Thymus (tissue), 11 donors: ENCODE results near the gene PXDN. TPM values are rescaled to one million over a fixed set of nuclear protein-coding genes. Genes with fewer than 3 reads are reported as not detected.

Experiments
- DNase-seq, 9 donors: peaks; one replicate each; pipeline ENCODE4 v3.0.0-alpha.2; 2013; ENCODE audit warnings: low spot score in 9 of 9, low read depth in 6 of 9, missing footprints in 1 of 9
- H3K27ac ChIP-seq, 2 donors: one replicate each; pipeline ENCODE4 v1.5.1; 2013; ENCODE audit warnings: control low read depth in 1 of 2, low read depth in 1 of 2, low read length in 1 of 2, mild to moderate bottlenecking in 1 of 2, moderate library complexity in 1 of 2
- H3K27me3 ChIP-seq, 2 donors: one replicate each; pipeline ENCODE4 v1.5.1; 2013; ENCODE audit warnings: low read length in 1 of 2; ENCODE audit not compliant: control insufficient read depth in 2 of 2, insufficient read depth in 1 of 2
- H3K36me3 ChIP-seq, 2 donors: one replicate each; pipeline ENCODE4 v1.5.1; 2013; ENCODE audit warnings: low read length in 1 of 2, mild to moderate bottlenecking in 1 of 2, moderate library complexity in 1 of 2; ENCODE audit not compliant: control insufficient read depth in 2 of 2, insufficient read depth in 2 of 2
- H3K4me1 ChIP-seq, 2 donors: one replicate each; pipeline ENCODE4 v1.5.1; 2013; ENCODE audit warnings: low read length in 2 of 2; ENCODE audit not compliant: control insufficient read depth in 2 of 2, insufficient read depth in 2 of 2
- H3K4me3 ChIP-seq, 2 donors: one replicate each; pipeline ENCODE4 v1.5.1; 2013; ENCODE audit warnings: low read length in 2 of 2, control low read depth in 1 of 2, mild to moderate bottlenecking in 1 of 2
- H3K9me3 ChIP-seq, 2 donors: one replicate each; pipeline ENCODE4 v1.5.1; 2013; ENCODE audit warnings: low read length in 1 of 2, mild to moderate bottlenecking in 1 of 2; ENCODE audit not compliant: control insufficient read depth in 2 of 2, insufficient read depth in 1 of 2
- WGBS: extraction: QIAGEN DNeasy Blood & Tissue Kit; methylation state at CpG from one replicate; pipeline ENCODE4 v1.1.7; 2013; 5-methylcytosine and 5-hydroxymethylcytosine counted together
- polyA plus RNA-seq: library from polyadenylated mRNA; stranded (reverse); fragments of 200-250 nt; gene quantifications from one replicate; pipeline ENCODE4 v1.2.3, GENCODE V29; 2013
- total RNA-seq: library from RNA; stranded (reverse); fragments of 120-200 nt; gene quantifications from one replicate; pipeline ENCODE4 v1.2.4, GENCODE V29; 2013
- donor health status: healthy.

The PXDN gene
- total and polyA plus RNA-seq, 2 donors, result 3.1 to 6.4 TPM

GRCh38 chr2:1750933-1751766 lies 6.8 kb upstream of the PXDN start:
- WGBS, result 52% methylated on average over 24 of the region's 24 CpGs
- H3K36me3 ChIP-seq, result no peaks in the 10 kb centered on the region
- peaks cover 0 to 4% of the 10 kb centered on the region in 2 donors for H3K27me3 ChIP-seq
- H3K27ac ChIP-seq, result no peak overlapping the region
- no peaks in the 10 kb centered on the region for H3K4me1 ChIP-seq
- DNase-seq, result peak in 2 of 9 donors; percentile 26 to 53
- H3K4me3 ChIP-seq, result no peak overlapping the region
- H3K9me3 ChIP-seq, result peaks cover 9 to 23% of the 10 kb centered on the region in 2 donors

- Histone ChIP-seq H3K36me3 (no peaks in the 10 kb centered on the region), H3K9me3 (peaks cover 9 to 17% of the 10 kb centered on the region in 2 donors), H3K4me3 (no peak overlapping the region), H3K27ac (no peak overlapping the region), H3K27me3 (peaks cover 1 to 12% of the 10 kb centered on the region in 2 donors), H3K4me1 (no peaks in the 10 kb centered on the region)
- no peak for DNase-seq
- 33% methylated on average over 5 of the region's 5 CpGs for WGBS
Observed at GRCh38 chr2:1750270-1750932, 6.1 kb upstream of the PXDN start.

- no peak overlapping the region for H3K4me3 ChIP-seq
- H3K27me3 ChIP-seq, result peaks cover 9 to 20% of the 10 kb centered on the region in 2 donors
- DNase-seq, result no peak
- no peaks in the 10 kb centered on the region for H3K4me1 ChIP-seq
- H3K9me3 ChIP-seq, result peaks cover 7 to 9% of the 10 kb centered on the region in 2 donors
- H3K27ac ChIP-seq, result no peak overlapping the region
- 90% methylated on average over 9 of the region's 9 CpGs for WGBS
- no peaks in the 10 kb centered on the region for H3K36me3 ChIP-seq
Observed at GRCh38 chr2:1749489-1750119, 5.3 kb upstream of the PXDN start.

- H3K4me3 ChIP-seq, result no peak overlapping the region
- WGBS, result 88% methylated on average over 17 of the region's 17 CpGs
Observed at GRCh38 chr2:1748741-1749488, 4.6 kb upstream of the PXDN start.

GRCh38 chr2:1748176-1748740 lies 3.9 kb upstream of the PXDN start:
- Histone ChIP-seq H3K9me3 (no peaks in the 10 kb centered on the region), H3K36me3 (no peaks in the 10 kb centered on the region), H3K27me3 (peaks cover 23 to 29% of the 10 kb centered on the region in 2 donors), H3K4me3 (no peak overlapping the region), H3K4me1 (no peaks in the 10 kb centered on the region), H3K27ac (no peak overlapping the region)
- no peak for DNase-seq
- 87% methylated on average over 6 of the region's 6 CpGs for WGBS

More at GRCh38 chr2:1748741-1749488, 4.6 kb upstream of the PXDN start:
- no peaks in the 10 kb centered on the region for H3K4me1 ChIP-seq
- DNase-seq, result no peak
- no peaks in the 10 kb centered on the region for H3K36me3 ChIP-seq
- no peak overlapping the region for H3K27ac ChIP-seq
- peaks cover 16 to 25% of the 10 kb centered on the region in 2 donors for H3K27me3 ChIP-seq
- H3K9me3 ChIP-seq, result peaks cover 1 to 2% of the 10 kb centered on the region in 2 donors

- no peaks in the 10 kb centered on the region for H3K9me3 ChIP-seq
- WGBS, result 92% methylated on average over 26 of the region's 26 CpGs
- DNase-seq, result no peak
- no peak overlapping the region for H3K27ac ChIP-seq
- no peak overlapping the region for H3K4me3 ChIP-seq
- H3K36me3 ChIP-seq, result no peaks in the 10 kb centered on the region
- H3K27me3 ChIP-seq, result peaks cover 32 to 39% of the 10 kb centered on the region in 2 donors
- H3K4me1 ChIP-seq, result no peaks in the 10 kb centered on the region
Observed at GRCh38 chr2:1747065-1747941, 3.0 kb upstream of the PXDN start.

- H3K36me3 ChIP-seq, result no peaks in the 10 kb centered on the region
- DNase-seq, result no peak
- H3K4me3 ChIP-seq, result no peak overlapping the region
- H3K27me3 ChIP-seq, result peaks cover 36 to 45% of the 10 kb centered on the region in 2 donors
- no peaks in the 10 kb centered on the region for H3K4me1 ChIP-seq
- H3K27ac ChIP-seq, result no peak overlapping the region
- WGBS, result 93% methylated on average over 9 of the region's 9 CpGs
- no peaks in the 10 kb centered on the region for H3K9me3 ChIP-seq
Observed at GRCh38 chr2:1746174-1747064, 2.1 kb upstream of the PXDN start.
